Activated T-helper 1 cell treated with anti-CD3 and anti-CD28 coated beads, Interleukin-2, amount 50 U/mL, for 16 hours (primary cell): ENCODE data around the gene FAM184A.

Experiments used
- DNase-seq, 2 donors: peaks; one replicate each; pipeline ENCODE4 v3.0.0-alpha.2; 2020; ENCODE audit warnings: low read depth in 1 of 2, low spot score in 1 of 2

FAM184A gene

GRCh38 chr6:118917546-118918328 is 160.7 kb downstream of the FAM184A start:
- DNase-seq, result no peak

GRCh38 chr6:118914598-118914997 is 163.9 kb downstream of the FAM184A start:
- no peak for DNase-seq

GRCh38 chr6:118913161-118913560 is 165.3 kb downstream of the FAM184A start:
- DNase-seq, result no peak

DNA sequence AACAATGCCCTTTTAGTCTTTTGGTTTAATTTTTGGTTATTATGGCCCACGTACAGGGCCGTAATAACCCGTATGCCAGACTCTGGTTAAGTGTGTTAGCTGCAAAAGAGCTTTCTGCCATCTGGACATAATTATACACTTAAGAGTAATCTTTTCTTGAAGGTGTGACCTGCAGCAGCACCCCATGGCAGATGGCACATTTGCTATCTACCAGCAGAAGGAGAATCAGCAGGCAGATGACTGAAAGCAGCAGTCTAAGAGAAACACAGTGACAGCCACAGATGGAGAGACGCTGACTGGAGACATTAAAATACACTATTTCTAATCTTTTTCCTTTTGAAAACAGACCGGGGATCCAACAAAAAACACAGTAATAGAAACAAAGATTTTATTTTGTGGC is 165.8 kb downstream of the FAM184A start:
- no peak for DNase-seq
